GM10266 (cell line): ENCODE measurements around the gene TET1.

ENCODE experiments used
- DNase-seq: peaks from one replicate; pipeline ENCODE4 v3.0.0; 2012; ENCODE audit errors: extremely low spot score
- TF ChIP-seq, protein P1 (sequence below): IDR thresholded peaks from 2 replicates; pipeline ENCODE4 v1.5.1; 2012; ENCODE audit warnings: mild to moderate bottlenecking, low read depth; ENCODE audit not compliant: control insufficient read depth, insufficient read depth; ENCODE audit errors: missing control alignments

Gene TET1

GRCh38 chr10:68594405-68594804, 34.3 kb downstream of the TET1 start:
- DNase-seq, result no peak

DNA sequence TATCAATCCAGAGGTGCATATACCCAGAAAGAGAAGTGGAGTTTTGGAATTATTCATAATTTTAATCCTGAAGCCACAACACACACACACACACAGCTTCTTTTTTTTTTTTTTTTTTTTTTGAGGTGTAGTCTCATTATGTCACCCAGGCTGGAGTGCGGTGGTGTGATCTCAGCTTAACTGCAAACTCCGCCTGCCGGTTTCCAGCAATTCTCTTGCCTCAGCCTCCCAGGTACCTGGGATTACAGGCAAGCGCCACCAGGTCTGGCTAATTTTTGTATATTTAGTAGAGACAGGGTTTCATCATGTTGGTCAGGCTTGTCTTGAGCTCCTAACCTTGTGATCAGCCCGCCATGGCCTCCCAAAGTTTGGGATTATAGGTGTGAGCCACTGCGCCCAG, 35.4 kb downstream of the TET1 start:
- TF ChIP-seq, protein P1, sequence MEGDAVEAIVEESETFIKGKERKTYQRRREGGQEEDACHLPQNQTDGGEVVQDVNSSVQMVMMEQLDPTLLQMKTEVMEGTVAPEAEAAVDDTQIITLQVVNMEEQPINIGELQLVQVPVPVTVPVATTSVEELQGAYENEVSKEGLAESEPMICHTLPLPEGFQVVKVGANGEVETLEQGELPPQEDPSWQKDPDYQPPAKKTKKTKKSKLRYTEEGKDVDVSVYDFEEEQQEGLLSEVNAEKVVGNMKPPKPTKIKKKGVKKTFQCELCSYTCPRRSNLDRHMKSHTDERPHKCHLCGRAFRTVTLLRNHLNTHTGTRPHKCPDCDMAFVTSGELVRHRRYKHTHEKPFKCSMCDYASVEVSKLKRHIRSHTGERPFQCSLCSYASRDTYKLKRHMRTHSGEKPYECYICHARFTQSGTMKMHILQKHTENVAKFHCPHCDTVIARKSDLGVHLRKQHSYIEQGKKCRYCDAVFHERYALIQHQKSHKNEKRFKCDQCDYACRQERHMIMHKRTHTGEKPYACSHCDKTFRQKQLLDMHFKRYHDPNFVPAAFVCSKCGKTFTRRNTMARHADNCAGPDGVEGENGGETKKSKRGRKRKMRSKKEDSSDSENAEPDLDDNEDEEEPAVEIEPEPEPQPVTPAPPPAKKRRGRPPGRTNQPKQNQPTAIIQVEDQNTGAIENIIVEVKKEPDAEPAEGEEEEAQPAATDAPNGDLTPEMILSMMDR, result no peak
- DNase-seq, result no peak

More at GRCh38 chr10:68594405-68594804, 34.3 kb downstream of the TET1 start:
- TF ChIP-seq, protein P1, result no peak

GRCh38 chr10:68597407-68597806, 37.3 kb downstream of the TET1 start:
- TF ChIP-seq, protein P1, result no peak

GRCh38 chr10:68598978-68599770, 39.0 kb downstream of the TET1 start:
- TF ChIP-seq, protein P1, result no peak
- no peak for DNase-seq

More at GRCh38 chr10:68597407-68597806, 37.3 kb downstream of the TET1 start:
- DNase-seq, result no peak

GRCh38 chr10:68599771-68600040, 39.6 kb downstream of the TET1 start:
- TF ChIP-seq, protein P1, result no peak
- DNase-seq, result no peak

DNA sequence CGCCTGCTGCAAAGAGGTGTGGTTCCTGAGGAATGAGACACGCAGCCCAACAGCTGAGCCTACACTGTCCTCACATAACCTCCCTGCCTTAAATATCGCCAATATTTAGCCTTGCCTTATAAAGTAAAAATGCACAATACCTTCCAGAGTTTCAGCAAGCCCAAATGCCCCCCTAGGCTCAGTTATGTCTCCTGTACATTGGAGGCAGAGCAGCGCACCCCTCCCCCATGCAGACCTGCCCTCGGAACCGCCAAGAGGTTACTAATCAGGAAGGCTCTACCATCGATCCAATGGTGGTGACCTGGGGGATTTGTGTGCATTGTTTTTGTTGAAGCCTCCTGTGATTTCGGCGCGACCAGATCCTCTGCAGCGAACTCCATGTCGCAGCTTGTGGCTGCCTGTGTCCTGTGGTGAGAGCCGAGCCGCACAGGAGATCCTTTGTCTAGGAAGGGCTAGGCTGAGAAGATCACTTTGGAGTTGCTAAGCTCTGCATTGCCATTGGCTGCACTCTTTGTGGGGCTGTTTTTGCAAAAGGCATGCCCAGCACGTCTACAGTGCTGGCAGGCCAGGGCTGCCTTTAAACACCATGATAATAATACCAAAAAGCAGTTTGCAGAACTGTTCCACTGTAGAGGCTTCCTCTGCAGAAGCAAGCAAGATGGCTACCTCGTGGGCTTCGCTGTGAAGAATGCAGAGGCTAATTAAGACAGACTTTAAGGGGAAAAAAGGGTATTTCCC, 40.1 kb downstream of the TET1 start:
- DNase-seq, result peak; percentile 57
- TF ChIP-seq, protein P1, result no peak
